ENCODE results near the gene HENMT1. TPM values are rescaled to one million over a fixed set of nuclear protein-coding genes. Genes with fewer than 3 reads are reported as not detected.
A peak's percentile ranks its signal among the peaks of the same experiment; 100 is the strongest.

The HENMT1 gene
- total and polyA plus RNA-seq, 9 of the 15 experiments (the other 6 are each of a cell fraction or from before 2014, with no cell fraction given): not detected

DNA sequence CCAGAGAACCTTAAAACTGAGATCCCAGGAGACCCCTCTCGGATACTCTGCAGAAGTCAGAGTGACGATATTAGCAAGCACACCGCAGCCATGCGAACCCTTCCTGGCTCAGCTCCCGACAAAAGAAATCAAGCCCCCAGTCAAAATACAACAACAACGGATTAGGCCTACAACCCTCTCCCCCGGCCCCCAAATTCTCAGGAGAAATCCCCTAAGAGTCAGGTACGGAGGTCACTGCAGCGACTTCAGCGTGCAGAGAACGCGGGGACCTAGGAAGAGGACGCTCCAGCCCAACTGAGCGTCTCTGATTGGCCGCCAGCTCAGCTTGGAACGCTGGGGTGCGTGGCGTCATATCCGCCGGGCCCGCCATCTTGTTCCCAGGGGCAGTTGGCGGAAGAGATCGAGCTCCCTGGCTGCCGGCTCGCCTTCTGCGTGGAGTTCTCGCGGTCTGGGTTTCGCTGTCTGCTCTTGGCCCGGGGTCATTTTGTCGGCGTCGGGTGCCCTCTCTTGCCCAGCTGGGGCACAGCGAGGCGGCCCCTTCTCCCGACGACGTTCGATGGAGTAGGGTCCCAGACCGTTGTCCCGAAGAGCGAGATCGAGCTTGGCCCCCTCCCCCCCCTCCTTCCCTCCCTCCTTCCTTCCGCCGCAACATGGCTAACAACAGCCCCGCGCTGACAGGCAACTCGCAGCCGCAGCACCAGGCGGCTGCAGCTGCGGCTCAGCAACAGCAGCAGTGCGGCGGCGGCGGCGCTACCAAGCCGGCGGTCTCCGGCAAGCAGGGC is 31.2 kb upstream of the HENMT1 start, which contains the start of gene PRPF38B (continued):
- TF ChIP-seq, protein P1, sequence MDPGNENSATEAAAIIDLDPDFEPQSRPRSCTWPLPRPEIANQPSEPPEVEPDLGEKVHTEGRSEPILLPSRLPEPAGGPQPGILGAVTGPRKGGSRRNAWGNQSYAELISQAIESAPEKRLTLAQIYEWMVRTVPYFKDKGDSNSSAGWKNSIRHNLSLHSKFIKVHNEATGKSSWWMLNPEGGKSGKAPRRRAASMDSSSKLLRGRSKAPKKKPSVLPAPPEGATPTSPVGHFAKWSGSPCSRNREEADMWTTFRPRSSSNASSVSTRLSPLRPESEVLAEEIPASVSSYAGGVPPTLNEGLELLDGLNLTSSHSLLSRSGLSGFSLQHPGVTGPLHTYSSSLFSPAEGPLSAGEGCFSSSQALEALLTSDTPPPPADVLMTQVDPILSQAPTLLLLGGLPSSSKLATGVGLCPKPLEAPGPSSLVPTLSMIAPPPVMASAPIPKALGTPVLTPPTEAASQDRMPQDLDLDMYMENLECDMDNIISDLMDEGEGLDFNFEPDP (CRISPR knock-in tag; IDR thresholded peaks at IDR 0.05): no peak
- TF ChIP-seq ZNF24 (IDR thresholded peaks at IDR 0.05) (no peak), ZBTB7A (IDR thresholded peaks at IDR 0.05; ENCODE audit: borderline replicate concordance, control insufficient read depth, low read depth, low read length) (peak; percentile 21; the same call in 1 of the 2 replicates), ZBTB40 (IDR thresholded peaks at IDR 0.05) (peak; percentile 91), ZBTB40 (CRISPR knock-in tag; IDR thresholded peaks at IDR 0.05) (no peak), FUS (optimal IDR thresholded peaks at IDR 0.05; ENCODE audit: low read depth, low read length) (no peak), RAD21 (CRISPR knock-in tag; conservative IDR thresholded peaks at IDR 0.05 in 1 of 2, IDR thresholded peaks at IDR 0.05 in 1 of 2) (no peak), MTA2 (IDR thresholded peaks at IDR 0.05; ENCODE audit: low read depth) (no peak)
- TF ChIP-seq, protein P2, sequence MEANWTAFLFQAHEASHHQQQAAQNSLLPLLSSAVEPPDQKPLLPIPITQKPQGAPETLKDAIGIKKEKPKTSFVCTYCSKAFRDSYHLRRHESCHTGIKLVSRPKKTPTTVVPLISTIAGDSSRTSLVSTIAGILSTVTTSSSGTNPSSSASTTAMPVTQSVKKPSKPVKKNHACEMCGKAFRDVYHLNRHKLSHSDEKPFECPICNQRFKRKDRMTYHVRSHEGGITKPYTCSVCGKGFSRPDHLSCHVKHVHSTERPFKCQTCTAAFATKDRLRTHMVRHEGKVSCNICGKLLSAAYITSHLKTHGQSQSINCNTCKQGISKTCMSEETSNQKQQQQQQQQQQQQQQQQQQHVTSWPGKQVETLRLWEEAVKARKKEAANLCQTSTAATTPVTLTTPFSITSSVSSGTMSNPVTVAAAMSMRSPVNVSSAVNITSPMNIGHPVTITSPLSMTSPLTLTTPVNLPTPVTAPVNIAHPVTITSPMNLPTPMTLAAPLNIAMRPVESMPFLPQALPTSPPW (CRISPR knock-in tag; IDR thresholded peaks at IDR 0.05): peak; percentile 98
- TF ChIP-seq, protein P3, sequence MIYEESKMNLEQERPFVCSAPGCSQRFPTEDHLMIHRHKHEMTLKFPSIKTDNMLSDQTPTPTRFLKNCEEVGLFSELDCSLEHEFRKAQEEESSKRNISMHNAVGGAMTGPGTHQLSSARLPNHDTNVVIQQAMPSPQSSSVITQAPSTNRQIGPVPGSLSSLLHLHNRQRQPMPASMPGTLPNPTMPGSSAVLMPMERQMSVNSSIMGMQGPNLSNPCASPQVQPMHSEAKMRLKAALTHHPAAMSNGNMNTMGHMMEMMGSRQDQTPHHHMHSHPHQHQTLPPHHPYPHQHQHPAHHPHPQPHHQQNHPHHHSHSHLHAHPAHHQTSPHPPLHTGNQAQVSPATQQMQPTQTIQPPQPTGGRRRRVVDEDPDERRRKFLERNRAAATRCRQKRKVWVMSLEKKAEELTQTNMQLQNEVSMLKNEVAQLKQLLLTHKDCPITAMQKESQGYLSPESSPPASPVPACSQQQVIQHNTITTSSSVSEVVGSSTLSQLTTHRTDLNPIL (CRISPR knock-in tag; IDR thresholded peaks at IDR 0.05): no peak
- TF ChIP-seq, protein P4, sequence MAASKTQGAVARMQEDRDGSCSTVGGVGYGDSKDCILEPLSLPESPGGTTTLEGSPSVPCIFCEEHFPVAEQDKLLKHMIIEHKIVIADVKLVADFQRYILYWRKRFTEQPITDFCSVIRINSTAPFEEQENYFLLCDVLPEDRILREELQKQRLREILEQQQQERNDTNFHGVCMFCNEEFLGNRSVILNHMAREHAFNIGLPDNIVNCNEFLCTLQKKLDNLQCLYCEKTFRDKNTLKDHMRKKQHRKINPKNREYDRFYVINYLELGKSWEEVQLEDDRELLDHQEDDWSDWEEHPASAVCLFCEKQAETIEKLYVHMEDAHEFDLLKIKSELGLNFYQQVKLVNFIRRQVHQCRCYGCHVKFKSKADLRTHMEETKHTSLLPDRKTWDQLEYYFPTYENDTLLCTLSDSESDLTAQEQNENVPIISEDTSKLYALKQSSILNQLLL (CRISPR knock-in tag; IDR thresholded peaks at IDR 0.05; ENCODE audit: borderline replicate concordance): no peak
